DMS 273 (cell line): Measurements from ENCODE around the gene PCDH1.

Source experiments
- DNase-seq: peaks from one replicate; lab custom pipeline; 2025; ENCODE audit not compliant: unreplicated experiment; lab: John Stamatoyannopoulos, UW

PCDH1 gene

GRCh38 chr5:141875022-141875740 lies 3.0 kb downstream of the PCDH1 start:
- DNase-seq: no peak

GRCh38 chr5:141874262-141874964 lies 3.8 kb downstream of the PCDH1 start:
- DNase-seq: no peak

GRCh38 chr5:141873933-141874261 lies 4.3 kb downstream of the PCDH1 start:
- DNase-seq: no peak

DNA sequence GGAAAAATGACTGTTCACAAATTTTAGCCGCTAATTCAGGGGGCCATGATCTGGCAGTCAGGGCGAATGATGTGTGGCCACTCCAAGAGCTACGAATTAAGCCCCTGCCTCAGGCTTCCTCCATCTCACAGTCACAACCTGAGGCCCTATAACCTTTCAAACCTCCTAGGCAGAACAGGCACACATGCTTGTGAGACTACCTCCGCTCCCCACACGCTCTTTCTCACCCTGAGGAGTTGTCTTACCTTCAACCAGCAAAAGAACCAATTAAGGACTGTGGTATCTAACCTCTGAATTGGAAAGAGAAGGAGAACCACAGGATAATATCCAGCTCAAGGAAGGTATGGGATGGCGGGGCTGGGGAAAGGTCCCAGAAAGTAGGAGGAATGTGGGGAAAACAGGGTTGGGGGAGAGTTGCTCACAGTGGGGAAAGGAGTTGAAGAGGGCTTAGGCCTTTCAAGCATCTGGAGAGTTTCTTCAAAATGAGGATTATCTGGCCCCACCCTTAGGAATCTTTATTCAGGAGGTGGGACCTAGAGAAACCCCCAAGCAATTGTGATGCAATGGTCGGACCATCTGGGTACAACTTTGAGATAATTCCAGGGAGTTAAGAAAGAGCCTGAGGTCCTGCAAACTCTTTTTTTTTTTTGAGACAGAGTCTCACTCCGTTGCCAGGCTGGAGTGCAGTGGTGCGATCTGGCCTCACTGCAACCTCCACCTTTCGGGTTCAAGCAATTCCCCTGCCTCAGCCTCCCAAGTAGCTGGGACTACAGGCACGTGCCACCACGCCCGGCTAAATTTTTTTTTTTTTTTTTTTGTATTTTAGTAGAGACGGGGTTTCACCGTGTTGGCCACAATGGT lies 5.5 kb downstream of the PCDH1 start:
- no peak for DNase-seq

GRCh38 chr5:141871870-141872269 lies 6.3 kb downstream of the PCDH1 start:
- DNase-seq: no peak

GRCh38 chr5:141870871-141871270 lies 7.3 kb downstream of the PCDH1 start:
- no peak for DNase-seq

DNA sequence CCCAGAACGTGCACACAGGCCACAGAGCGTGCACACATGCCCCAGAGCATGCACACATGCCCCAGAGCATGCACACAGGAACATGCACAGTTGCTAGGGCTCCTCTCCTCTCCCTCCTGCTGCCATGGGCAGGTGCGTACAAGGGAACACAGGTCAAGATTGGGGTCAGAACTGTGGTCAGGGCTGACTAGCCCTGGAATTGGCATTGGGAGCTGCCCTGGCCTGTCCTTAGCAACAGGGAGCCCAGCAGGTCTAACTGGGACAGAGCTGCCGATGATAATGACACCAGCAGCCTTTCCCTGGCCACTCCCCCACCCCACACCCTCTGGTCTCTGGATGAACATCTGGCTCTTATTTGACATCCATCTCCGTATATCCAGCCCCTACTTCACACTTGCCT lies 8.0 kb downstream of the PCDH1 start:
- no peak for DNase-seq

DNA sequence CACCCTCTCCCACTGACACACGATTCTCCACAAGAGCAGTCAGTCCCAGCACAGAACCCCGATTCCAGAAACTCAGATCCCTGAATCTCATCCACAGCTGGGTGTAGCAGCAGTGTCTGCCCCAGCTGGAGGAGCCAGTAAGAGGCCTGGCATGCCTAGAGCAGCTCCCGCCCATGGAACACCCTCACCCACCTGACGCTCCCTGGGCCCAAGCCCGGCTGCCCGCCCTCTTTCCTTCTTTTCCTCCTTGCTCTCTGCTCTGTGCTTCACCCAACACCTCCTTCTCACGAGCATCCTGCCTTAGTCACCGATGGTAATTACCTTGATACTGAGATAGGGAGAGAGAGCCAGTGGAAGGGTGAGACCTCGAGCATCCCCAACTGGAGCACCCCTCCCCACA lies 8.7 kb downstream of the PCDH1 start:
- DNase-seq: no peak

- DNase-seq: no peak
Measured at GRCh38 chr5:141869040-141869439, 9.2 kb downstream of the PCDH1 start.

DNA sequence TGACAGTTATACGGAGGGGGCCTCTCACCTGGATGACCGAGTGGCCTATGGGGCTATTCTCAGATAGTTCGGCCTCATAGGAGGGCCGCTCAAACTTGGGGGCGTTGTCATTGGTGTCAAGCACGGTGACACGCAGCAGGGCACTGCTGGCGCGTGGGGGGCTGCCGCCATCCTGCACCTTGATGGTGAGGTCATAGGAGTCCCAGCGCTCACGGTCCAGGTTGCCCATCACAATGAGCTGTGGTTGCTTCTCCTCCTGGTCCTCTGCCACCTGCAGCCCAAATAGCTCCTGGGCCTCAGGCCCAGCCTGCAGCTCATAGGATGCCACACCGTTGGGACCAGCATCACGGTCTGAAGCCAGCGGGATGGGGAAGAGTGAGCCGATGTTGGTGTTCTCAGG lies 9.7 kb downstream of the PCDH1 start:
- no peak for DNase-seq

GRCh38 chr5:141867651-141868050 lies 10.6 kb downstream of the PCDH1 start:
- DNase-seq: no peak

GRCh38 chr5:141867139-141867538 lies 11.1 kb downstream of the PCDH1 start:
- DNase-seq: no peak

- DNase-seq: no peak
Measured at GRCh38 chr5:141866096-141866495, 12.1 kb downstream of the PCDH1 start.

GRCh38 chr5:141865406-141865805 lies 12.8 kb downstream of the PCDH1 start:
- DNase-seq: no peak

DNA sequence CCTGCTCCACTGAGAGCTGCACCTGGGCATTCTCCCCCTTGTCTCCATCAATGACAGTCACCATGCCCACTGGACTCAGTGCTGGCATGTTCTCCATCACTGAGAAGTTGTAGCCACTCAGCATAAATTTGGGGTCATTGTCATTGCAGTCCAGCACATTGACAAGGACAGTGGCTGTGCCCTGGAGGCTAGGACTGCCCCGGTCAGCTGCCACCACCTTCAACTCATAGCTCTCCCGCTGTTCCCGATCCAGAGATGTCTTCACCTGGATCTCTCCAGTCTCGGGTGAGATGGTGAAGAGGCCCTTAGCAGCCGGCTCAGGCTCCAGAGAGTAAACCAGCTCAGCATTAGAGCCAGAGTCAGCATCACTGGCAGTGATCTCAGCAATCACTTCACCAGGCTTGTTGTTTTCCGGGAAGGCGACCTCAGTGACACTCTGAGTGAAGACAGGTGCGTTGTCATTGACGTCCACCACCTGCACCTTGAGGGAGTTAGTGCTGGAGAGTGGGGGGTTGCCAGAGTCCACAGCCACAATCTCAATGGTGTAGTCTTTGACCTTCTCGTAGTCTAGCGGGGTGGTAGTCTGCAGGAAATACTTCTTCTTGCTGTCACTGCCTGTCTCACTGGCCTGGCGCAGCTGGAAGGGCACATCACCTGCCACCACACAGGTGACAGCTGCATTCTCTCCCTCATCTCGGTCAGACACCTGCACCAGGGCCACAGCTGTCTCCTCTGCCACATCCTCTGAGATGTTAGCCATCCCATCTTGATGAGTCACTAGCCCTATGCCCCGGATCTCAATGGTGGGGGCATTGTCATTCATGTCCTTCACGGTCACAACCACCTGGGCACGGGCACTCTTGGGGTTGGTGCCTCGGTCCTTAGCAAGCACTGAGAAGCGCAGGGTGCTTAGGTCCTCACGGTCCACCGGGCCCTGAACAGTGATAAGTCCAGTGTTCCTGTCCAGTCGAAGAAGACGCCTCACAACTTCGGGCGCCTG lies 13.5 kb downstream of the PCDH1 start:
- no peak for DNase-seq

- no peak for DNase-seq
Measured at GRCh38 chr5:141863569-141864178, 14.5 kb downstream of the PCDH1 start.

DNA sequence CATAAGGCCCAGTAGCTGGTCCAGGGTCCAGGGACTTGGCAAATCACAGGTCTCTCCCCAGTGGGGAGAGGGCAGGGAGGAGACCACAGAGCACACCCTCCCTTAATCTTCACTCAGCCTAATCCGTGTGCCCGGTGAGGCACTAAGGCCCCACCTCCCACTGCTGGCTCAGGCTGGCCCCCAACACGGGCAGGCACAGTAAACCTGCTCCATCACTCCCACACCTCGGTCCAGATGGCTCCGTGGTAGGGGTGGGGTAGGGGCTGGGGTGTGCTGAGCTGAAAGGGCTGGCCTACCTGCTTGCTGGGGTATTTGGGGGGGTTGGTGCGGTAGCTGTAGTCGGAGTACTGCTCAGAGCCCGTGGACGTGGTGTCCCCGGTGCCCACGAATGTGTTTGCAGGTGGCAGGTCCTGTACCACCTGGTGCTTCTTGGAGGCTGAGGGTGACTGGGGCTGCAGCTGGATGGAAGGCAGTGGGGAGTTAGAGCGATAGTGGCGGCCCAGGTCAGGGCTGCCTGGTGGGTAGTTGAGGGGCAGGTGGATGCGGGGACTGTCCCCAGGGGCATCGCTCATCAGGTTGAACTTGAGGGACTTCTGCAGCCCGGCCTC lies 15.2 kb downstream of the PCDH1 start:
- DNase-seq: no peak

DNA sequence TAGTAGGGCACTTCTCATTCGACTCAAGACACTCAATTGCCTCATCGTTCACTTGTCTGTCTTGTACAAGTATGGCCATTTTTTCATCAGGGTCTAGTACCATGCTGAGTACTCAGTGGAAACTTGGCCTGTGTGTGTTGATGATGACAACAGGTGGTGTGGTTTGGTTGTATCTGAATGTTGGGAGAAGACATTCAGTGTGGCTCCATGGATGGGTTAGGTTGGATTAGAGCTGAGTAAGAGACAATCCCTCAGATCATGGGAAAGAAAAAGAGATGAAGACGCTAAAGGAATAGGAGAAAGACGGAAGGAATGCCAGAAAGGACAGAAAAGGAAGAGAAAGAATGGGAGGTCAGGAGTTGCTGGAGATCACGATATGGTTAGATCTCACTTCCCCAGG lies 17.0 kb downstream of the PCDH1 start:
- no peak for DNase-seq

DNA sequence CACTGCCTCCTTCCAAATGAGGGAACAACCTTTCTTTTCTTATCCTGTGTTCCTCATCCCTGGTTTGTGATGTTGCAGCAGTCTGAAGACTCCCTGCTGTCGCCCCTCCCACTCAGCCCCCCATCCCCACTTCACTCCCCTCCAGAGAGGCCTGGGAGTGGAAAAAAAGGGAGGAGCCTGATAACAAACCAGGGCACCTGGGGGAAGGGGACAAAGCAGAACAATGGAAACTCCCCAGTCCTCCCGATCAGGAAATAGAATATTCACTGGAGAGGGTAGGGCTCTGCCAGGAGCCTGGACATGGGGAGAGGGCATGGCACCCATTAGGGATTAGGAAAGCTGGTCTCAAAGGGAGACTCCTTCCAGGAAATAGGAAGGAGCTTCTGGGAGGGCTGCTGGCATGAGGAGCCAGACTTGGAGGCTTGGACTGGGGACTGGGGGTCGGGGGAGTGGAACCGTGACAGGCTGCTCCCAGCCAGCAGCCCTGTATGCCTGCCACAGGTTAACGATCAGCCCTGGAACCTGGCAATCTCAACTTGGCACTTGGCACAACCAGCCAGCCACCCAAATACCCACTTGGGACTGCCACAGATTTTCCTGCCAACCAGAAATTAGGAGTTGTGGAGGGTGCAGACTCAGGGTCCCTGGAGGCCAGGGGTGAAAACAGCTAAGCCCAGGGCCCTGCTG lies 20.0 kb downstream of the PCDH1 start:
- no peak for DNase-seq
